HL-60 (cell line): ENCODE results near the gene MAOA.
"Not testable (repeated sequence)": the region's sequence is repeated elsewhere in the genome, so short reads cannot be mapped to it uniquely, and the experiment has no call there.

ENCODE experiments used
- DNase-seq, 2 experiments: peaks; one replicate each; pipeline ENCODE4 v3.0.0-alpha.2; 2010 to 2020; ENCODE audit warnings: low read depth in 1 of 2, low spot score in 1 of 2
- H3K27ac ChIP-seq: fragments of 250-450 bp; sonication (Bioruptor Pico); replicated peaks from 2 replicates; pipeline ENCODE4 v1.5.1; 2020; ENCODE audit warnings: mild to moderate bottlenecking, moderate library complexity
- H3K27me3 ChIP-seq: fragments of 250-450 bp; sonication (Bioruptor Pico); 2 replicates; pipeline ENCODE4 v1.5.1; 2021; ENCODE audit warnings: mild to moderate bottlenecking, moderate library complexity; ENCODE audit not compliant: insufficient read depth, poor library complexity, severe bottlenecking
- H3K4me3 ChIP-seq: replicated peaks from 2 replicates; pipeline ENCODE4 v1.5.1; 2011; ENCODE audit warnings: mild to moderate bottlenecking, control low read depth, low read length; ENCODE audit not compliant: insufficient read depth
- CTCF ChIP-seq: IDR thresholded peaks from one replicate; pipeline ENCODE4 v1.5.1; 2011; ENCODE audit warnings: low read length, control low read depth, inconsistent platforms; ENCODE audit not compliant: insufficient read depth
- GABPA ChIP-seq: IDR thresholded peaks from 2 replicates; pipeline ENCODE4 v1.6.1; 2012; ENCODE audit warnings: low read depth
- POLR2AphosphoS5 ChIP-seq: IDR thresholded peaks from 2 replicates; pipeline ENCODE4 v1.6.1; 2012; ENCODE audit warnings: low read depth
- REST ChIP-seq: IDR thresholded peaks from 2 replicates; pipeline ENCODE4 v1.6.1; 2012; ENCODE audit warnings: low read depth; ENCODE audit not compliant: insufficient replicate concordance
- SPI1 ChIP-seq: IDR thresholded peaks from 2 replicates; pipeline ENCODE4 v1.6.1; 2012; ENCODE audit warnings: low read depth, mild to moderate bottlenecking, borderline replicate concordance

The MAOA gene

GRCh38 chrX:43666311-43666912 is 10.3 kb downstream of the MAOA start:
- Histone ChIP-seq H3K27me3 (no peaks in the 10 kb centered on the region), H3K27ac (no peak overlapping the region), H3K4me3 (no peak overlapping the region)
- TF ChIP-seq GABPA, result no peak
- no peak for TF ChIP-seq POLR2AphosphoS5
- TF ChIP-seq REST, result no peak
- peak; percentile 27; the same call in 1 of the 2 replicates for TF ChIP-seq SPI1
- TF ChIP-seq CTCF, result no peak
- no peak for DNase-seq

- H3K27me3 ChIP-seq, H3K27ac ChIP-seq, H3K4me3 ChIP-seq, DNase-seq: not testable (repeated sequence)
Observed at GRCh38 chrX:43675965-43676628, 20.0 kb downstream of the MAOA start.

DNA sequence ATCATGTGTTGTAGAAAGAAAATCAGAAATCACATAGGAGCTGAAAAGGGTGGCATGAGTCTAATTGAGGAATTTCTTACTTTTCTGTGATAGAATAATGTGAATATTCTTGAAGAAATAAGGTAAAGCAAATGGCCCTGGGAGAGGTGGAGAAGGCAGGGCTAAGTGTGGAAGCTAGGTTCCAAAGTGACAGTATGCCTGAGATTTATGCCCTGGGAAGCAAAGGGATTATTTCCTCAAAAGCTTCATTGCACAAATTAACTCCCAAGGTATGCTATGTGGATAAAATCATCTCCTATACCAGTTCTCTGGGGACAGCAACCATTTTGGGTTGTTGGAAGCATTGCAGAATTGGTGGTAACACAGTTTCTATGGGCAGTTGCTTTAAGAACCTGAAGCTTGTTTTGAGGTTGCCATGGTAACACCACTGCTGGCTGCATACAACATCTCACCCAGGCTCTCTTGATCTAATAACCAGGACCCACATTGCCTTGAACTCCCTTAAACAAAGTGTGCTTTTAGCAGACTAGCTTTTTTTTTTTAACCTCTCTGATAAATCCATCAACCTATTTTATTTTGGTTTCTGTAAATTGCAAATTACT is 21.0 kb downstream of the MAOA start:
- no peaks in the 10 kb centered on the region for H3K27me3 ChIP-seq
- TF ChIP-seq GABPA (no peak), CTCF (no peak), POLR2AphosphoS5 (no peak)
- no peak overlapping the region for H3K4me3 ChIP-seq
- DNase-seq, result no peak
- H3K27ac ChIP-seq, result no peak overlapping the region

DNA sequence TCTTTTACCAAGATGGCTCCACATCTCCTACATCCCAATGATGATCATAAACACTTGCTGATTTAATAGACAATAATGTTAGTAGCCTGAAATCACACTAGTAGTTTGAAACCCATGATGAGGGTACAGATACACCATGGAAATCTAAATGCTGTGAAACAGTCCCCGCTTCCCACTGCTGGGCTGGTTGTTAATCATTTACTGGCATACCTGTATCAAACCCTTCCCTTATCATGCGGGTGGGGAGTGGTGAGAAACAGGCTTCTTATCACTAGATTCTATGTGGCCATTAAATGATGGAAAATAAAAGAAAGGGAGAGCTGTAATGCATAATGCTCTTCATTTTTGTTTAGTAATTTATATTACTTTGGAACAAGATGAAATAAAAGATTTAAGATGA is 21.9 kb downstream of the MAOA start:
- H3K4me3 ChIP-seq, result no peak overlapping the region

More for the DNA sequence above, 21.9 kb downstream of the MAOA start:
- no peak overlapping the region for H3K27ac ChIP-seq
- DNase-seq, result no peak
- no peaks in the 10 kb centered on the region for H3K27me3 ChIP-seq
- TF ChIP-seq SPI1, result no peak
- TF ChIP-seq GABPA, result no peak
- no peak for TF ChIP-seq POLR2AphosphoS5
- no peak for TF ChIP-seq CTCF
